ENCODE measurements around the gene CFAP45. TPM values are rescaled to one million over a fixed set of nuclear protein-coding genes. Genes with fewer than 3 reads are reported as not detected.

Gene CFAP45
- total and polyA plus RNA-seq, 9 of the 15 experiments (the other 6 are each of a cell fraction or from before 2014, with no cell fraction given), result 0.65 to 2.4 (median 1.5) TPM

DNA sequence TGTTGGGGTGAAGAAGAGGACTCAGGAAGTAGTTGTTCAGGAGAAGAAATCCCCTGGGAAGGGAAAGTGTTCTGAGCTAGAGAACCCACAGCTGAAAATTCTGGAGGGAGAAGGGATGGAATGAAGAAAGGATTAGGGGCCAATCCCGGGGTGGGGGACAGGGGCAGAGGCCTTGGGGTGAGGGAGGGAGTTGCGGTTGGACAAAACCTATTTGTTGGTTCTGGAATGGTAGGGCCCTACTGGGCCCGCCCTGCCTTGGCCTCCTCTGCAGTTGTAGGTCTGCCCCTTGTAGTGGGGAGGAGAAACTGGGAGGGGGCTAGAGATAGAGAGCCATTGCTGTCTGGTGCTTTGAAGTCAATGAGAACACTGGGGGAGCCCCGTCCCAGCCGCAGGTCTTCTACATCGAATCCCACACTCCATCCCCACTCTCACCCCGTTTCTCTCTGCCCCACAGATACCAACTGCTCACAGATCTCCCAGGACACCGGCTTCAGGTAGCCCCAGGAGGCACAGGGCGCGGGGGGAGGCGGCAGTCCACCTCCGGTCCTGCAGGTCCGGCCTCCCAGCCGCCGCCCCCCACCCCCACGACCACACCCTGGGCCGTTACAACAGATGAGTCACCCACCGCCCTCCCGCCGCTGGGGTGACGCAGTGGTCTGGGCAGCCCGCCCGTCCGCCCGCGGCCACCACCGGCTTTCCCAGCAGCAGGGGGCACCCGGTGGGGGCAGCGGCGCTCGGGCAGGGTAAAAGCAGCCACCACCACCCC, 24.2 kb upstream of the CFAP45 start (continued):
- TF ChIP-seq, protein P1, sequence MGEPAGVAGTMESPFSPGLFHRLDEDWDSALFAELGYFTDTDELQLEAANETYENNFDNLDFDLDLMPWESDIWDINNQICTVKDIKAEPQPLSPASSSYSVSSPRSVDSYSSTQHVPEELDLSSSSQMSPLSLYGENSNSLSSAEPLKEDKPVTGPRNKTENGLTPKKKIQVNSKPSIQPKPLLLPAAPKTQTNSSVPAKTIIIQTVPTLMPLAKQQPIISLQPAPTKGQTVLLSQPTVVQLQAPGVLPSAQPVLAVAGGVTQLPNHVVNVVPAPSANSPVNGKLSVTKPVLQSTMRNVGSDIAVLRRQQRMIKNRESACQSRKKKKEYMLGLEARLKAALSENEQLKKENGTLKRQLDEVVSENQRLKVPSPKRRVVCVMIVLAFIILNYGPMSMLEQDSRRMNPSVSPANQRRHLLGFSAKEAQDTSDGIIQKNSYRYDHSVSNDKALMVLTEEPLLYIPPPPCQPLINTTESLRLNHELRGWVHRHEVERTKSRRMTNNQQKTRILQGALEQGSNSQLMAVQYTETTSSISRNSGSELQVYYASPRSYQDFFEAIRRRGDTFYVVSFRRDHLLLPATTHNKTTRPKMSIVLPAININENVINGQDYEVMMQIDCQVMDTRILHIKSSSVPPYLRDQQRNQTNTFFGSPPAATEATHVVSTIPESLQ (CRISPR knock-in tag; IDR thresholded peaks at IDR 0.05), result no peak; the same call in 1 of the 2 replicates
- TF ChIP-seq ZNF75A (CRISPR knock-in tag; IDR thresholded peaks at IDR 0.05) (no peak), ZNF316 (IDR thresholded peaks at IDR 0.05) (peak; percentile 44), SP2 (IDR thresholded peaks at IDR 0.05; ENCODE audit: extremely low read depth, low read depth, low read length, poor library complexity, severe bottlenecking) (no peak), STAT5B (CRISPR knock-in tag; IDR thresholded peaks at IDR 0.05) (no peak), ZNF79 (CRISPR knock-in tag; IDR thresholded peaks at IDR 0.05; ENCODE audit: low read depth) (no peak), TAF9B (IDR thresholded peaks at IDR 0.05; ENCODE audit: partially characterized antibody) (peak; percentile 87), SUPT5H (IDR thresholded peaks at IDR 0.05) (peak; percentile 9), ZNF764 (CRISPR knock-in tag; IDR thresholded peaks at IDR 0.05; ENCODE audit: low read depth) (no peak), ZNF436 (CRISPR knock-in tag; IDR thresholded peaks at IDR 0.05) (no peak), ZNF583 (CRISPR knock-in tag; IDR thresholded peaks at IDR 0.05) (no peak), RBM22 (IDR thresholded peaks at IDR 0.05; ENCODE audit: low read depth, low read length, poor library complexity, severe bottlenecking) (peak; percentile 91), COPS2 (conservative IDR thresholded peaks at IDR 0.05) (no peak), SMARCA5 (IDR thresholded peaks at IDR 0.05) (no peak), RBM25 (IDR thresholded peaks at IDR 0.05; ENCODE audit: low read depth, low read length, severe bottlenecking) (no peak), HEY1 (CRISPR knock-in tag; IDR thresholded peaks at IDR 0.05; ENCODE audit: borderline replicate concordance) (no peak), KDM2B (CRISPR knock-in tag; IDR thresholded peaks at IDR 0.05) (no peak), HNRNPUL1 (IDR thresholded peaks at IDR 0.05; ENCODE audit: low read length) (no peak), PHTF2 (CRISPR knock-in tag; IDR thresholded peaks at IDR 0.05) (no peak)
- TF ChIP-seq, protein P2, sequence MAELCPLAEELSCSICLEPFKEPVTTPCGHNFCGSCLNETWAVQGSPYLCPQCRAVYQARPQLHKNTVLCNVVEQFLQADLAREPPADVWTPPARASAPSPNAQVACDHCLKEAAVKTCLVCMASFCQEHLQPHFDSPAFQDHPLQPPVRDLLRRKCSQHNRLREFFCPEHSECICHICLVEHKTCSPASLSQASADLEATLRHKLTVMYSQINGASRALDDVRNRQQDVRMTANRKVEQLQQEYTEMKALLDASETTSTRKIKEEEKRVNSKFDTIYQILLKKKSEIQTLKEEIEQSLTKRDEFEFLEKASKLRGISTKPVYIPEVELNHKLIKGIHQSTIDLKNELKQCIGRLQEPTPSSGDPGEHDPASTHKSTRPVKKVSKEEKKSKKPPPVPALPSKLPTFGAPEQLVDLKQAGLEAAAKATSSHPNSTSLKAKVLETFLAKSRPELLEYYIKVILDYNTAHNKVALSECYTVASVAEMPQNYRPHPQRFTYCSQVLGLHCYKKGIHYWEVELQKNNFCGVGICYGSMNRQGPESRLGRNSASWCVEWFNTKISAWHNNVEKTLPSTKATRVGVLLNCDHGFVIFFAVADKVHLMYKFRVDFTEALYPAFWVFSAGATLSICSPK (IDR thresholded peaks at IDR 0.05; ENCODE audit: borderline replicate concordance), result no peak
- TF ChIP-seq, protein P3, sequence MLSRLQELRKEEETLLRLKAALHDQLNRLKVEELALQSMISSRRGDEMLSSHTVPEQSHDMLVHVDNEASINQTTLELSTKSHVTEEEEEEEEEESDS (CRISPR knock-in tag; IDR thresholded peaks at IDR 0.05), result no peak
- TF ChIP-seq, protein P4, sequence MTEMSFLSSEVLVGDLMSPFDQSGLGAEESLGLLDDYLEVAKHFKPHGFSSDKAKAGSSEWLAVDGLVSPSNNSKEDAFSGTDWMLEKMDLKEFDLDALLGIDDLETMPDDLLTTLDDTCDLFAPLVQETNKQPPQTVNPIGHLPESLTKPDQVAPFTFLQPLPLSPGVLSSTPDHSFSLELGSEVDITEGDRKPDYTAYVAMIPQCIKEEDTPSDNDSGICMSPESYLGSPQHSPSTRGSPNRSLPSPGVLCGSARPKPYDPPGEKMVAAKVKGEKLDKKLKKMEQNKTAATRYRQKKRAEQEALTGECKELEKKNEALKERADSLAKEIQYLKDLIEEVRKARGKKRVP (CRISPR knock-in tag; IDR thresholded peaks at IDR 0.05), result no peak
- TF ChIP-seq, protein P5, sequence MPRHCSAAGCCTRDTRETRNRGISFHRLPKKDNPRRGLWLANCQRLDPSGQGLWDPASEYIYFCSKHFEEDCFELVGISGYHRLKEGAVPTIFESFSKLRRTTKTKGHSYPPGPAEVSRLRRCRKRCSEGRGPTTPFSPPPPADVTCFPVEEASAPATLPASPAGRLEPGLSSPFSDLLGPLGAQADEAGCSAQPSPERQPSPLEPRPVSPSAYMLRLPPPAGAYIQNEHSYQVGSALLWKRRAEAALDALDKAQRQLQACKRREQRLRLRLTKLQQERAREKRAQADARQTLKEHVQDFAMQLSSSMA (CRISPR knock-in tag; IDR thresholded peaks at IDR 0.05), result no peak

Data from K562 (cell line).